ENCODE data around the gene GDF10. TPM values are rescaled to one million over a fixed set of nuclear protein-coding genes. Genes with fewer than 3 reads are reported as not detected.

The GDF10 gene, protein sequence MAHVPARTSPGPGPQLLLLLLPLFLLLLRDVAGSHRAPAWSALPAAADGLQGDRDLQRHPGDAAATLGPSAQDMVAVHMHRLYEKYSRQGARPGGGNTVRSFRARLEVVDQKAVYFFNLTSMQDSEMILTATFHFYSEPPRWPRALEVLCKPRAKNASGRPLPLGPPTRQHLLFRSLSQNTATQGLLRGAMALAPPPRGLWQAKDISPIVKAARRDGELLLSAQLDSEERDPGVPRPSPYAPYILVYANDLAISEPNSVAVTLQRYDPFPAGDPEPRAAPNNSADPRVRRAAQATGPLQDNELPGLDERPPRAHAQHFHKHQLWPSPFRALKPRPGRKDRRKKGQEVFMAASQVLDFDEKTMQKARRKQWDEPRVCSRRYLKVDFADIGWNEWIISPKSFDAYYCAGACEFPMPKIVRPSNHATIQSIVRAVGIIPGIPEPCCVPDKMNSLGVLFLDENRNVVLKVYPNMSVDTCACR
- 0.11 and 0.12 TPM in 2 replicates for total RNA-seq

DNA sequence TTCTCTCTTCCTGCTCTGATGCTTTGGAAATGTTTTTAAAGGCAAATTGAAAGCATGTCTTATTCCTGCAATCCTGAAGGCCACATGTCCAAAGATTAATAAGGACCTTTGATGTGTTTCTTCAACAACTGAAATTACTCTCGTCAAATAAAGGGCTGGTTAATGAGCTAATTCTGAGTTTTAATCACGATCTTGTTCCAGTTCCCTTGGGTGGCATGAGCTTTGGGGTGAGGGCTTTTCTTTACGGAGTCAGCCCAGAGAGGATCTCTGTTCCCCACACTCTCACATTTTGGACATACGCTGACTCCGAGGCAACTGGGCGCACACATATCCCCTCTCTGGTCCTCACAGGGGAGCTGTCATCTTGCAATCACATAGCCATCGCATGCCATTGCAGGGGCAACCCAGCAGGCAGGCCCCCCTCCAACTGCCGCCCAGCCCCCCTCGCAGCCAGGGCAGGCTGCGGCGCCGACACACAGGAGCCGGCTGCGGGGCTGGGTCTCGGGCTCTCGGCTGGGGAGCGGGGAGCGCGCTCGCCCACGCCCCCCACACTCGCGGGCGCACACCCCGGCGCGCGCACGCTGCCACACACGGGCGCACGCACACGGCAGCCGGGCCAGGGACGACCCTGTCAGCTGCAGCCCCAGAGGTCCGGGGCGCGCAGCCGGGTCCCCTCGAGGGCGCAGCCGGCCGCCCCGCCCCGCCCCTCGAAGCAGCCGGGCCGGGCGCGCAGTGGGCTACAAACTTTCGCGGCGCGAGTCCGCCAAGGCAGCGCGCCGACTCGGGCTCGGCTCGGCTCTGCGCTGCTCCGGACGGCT, at the start of gene GDF10:
GDF10 (plus strand) TSS at position 587 of the 818 bp plus-strand sequence. CDS start 455 bp downstream, outside the sequence.

DNA sequence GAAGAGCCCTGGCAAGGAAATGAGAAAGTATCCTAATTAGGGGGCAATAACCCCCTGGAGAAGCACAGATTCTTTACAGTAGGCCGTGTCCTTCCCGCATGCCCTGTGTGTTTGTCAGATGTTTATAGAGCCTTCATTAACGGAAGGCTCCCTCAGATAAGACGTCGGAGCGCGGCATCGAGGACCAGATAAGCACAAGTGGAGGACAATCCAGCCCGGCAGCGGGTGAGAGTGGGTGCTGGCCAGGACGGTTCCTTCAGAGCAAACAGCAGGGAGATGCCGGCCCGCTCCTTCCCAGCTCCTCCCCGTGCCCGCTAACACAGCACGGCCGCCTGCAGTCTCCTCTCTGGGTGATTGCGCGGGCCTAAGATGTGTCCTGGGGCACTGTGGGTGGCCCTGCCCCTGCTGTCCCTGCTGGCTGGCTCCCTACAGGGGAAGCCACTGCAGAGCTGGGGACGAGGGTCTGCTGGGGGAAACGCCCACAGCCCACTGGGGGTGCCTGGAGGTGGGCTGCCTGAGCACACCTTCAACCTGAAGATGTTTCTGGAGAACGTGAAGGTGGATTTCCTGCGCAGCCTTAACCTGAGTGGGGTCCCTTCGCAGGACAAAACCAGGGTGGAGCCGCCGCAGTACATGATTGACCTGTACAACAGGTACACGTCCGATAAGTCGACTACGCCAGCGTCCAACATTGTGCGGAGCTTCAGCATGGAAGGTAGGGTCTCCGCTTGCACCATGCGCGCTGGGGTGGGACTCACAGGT, 22.5 kb downstream of the GDF10 start, which contains the start of gene GDF2:
GDF2 (plus strand) TSS at position 155 of the 762 bp plus-strand sequence; CDS start at position 370, 215 bp downstream.

DNA sequence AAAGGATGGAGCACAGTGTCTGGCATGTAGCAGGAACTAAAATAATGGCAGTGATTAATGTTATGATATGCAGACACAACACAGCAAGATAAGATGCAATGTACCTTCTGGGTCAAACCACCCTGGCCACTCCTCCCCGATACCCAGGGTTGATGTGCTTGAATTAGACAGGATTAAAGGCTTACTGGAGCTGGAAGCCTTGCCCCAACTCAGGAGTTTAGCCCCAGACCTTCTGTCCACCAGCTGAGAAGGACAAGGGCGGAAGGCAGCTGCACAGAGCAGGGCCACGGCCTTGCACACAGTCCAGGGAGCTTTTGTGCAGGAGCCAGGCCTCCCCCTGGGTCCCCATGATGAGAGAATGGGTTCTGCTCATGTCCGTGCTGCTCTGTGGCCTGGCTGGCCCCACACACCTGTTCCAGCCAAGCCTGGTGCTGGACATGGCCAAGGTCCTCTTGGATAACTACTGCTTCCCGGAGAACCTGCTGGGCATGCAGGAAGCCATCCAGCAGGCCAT, 48.2 kb downstream of the GDF10 start, which contains the start of gene RBP3:
RBP3 (plus strand) TSS at position 226 of the 514 bp plus-strand sequence; CDS start at position 348, 122 bp downstream.

Other genes starting within 250 kb of the GDF10 start
- gene GDF2, start 22.3 kb downstream of the GDF10 start, total RNA-seq, result not detected in 2 replicates
- gene RBP3, start 48.2 kb downstream of the GDF10 start, total RNA-seq, result not detected in 2 replicates
- under 0.01 TPM in 2 replicates for gene ZNF488, start 84.1 kb downstream of the GDF10 start, total RNA-seq
- 0.12 and 0.22 TPM in 2 replicates for gene ANXA8, start 183.9 kb downstream of the GDF10 start, total RNA-seq
- not detected in 2 replicates for gene FAM25G, start 191.5 kb downstream of the GDF10 start, total RNA-seq
- 2.6 and 4.0 TPM in 2 replicates for gene AGAP9, start 223.4 kb downstream of the GDF10 start, total RNA-seq

All from uterine smooth muscle cell (primary cell).